GF-D8 (cell line): ENCODE results near the gene TCEAL3.
"Not testable (repeated sequence)": the region's sequence is repeated elsewhere in the genome, so short reads cannot be mapped to it uniquely, and the experiment has no call there.

Experiments used
- DNase-seq: peaks from one replicate; lab custom pipeline; 2025; lab: John Stamatoyannopoulos, UW

TCEAL3 gene

DNA sequence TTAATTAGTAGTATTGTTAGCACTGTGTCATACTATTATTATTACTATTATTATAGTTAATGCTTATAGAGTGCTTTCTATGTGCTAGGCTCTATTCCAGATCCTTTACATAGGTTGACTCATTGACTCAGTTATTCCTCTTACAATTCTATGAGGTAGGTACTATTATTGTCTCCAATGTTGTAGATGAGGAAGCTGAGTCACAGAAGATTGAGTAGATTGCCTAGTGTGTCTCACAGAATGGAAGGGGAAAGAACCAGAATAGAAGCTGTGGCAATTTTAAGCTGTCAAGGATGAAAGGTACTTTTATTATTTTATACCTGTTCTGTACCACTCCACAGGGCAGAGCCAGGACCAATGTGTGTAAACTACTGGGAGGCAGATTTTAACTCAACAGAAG is 19.1 kb downstream of the TCEAL3 start:
- no peak for DNase-seq

DNA sequence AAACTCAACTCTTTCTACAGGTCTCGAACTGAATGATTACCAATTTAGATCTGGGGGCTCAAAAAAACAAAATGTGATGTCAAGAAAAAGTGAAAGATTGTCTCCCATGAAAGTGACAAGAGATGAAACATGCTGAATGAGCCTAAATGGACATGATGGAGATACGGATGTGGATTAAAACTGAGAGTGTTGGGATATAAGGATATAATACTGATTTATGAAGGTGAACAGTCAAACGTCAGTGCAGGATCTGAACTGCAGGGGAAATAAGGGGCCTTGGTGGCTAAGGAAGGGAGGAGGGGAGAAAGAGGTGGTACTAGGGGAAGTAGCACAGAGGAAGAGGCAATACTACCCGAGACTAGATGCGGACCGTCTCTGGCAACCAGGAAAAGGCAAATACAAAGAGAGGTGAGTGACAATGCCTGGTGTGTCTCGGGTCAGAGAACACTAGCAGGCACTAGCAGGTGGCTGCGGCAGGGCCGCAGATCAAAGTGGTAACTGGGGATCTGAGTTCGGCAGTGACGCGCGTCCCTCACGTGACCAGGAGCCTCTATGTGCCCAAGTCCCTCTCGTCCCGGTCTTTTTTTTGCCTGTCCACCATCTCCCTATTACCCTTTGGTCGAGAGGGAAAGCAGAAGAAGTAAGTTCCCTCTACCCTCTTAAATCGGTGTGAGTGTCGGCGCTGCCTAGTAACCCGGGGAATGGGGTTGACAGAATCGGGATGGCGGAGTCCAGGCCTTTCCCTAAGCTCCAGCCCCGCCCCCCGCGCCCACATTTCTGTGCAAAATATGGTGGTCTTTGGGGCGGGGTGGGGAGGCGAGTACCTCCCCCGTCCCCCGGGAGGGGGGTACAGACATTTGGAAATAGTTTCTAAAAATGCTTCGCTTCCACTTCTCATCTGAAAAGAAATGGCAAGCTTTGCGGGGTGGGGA is 20.9 kb downstream of the TCEAL3 start, which contains the start of gene TCEAL1:
TCEAL1 (plus strand) TSS at position 590 of the 932 bp plus-strand sequence. CDS start 942 bp downstream, outside the sequence.
- DNase-seq = no peak

DNA sequence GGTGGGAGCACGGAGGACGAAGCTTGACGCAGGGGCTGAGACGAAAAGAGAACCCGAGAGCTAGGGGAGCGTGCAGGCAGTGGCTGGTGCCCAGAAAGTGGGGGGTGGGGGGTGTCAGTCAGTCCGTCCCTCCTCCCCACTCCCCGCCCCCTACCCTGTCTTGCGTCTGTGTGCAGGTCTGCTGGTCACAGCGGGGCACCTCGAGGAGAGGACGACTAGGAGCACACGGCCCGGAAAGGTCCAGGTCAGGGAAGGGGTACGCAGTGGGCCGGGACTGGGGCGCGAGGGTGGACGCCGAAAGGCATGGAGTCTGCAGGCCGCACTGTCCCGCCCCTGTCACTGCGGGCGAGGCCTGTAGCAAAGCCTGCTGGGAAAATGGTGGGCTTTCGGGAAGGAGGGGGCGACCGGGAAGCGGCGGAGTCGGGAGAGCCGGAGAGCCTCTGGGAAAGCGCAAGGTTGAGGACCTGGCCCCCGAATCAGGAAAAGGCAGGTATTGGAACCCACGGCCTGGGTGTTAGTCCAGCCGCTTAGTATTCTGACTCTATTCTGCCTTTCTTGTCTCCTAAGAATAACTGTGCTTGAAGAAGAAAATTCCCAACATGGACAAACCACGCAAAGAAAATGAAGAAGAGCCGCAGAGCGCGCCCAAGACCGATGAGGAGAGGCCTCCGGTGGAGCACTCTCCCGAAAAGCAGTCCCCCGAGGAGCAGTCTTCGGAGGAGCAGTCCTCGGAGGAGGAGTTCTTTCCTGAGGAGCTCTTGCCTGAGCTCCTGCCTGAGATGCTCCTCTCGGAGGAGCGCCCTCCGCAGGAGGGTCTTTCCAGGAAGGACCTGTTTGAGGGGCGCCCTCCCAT is 21.8 kb downstream of the TCEAL3 start:
- DNase-seq = peak; percentile 1

DNA sequence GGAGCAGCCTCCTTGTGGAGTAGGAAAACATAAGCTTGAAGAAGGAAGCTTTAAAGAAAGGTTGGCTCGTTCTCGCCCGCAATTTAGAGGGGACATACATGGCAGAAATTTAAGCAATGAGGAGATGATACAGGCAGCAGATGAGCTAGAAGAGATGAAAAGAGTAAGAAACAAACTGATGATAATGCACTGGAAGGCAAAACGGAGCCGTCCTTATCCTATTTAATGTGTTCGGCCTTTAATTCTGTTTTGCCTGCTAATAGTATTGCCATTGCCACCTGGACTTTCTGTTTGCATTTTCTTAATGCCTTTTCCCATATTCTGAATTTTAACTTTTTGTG is 22.4 kb downstream of the TCEAL3 start:
- DNase-seq = no peak

DNA sequence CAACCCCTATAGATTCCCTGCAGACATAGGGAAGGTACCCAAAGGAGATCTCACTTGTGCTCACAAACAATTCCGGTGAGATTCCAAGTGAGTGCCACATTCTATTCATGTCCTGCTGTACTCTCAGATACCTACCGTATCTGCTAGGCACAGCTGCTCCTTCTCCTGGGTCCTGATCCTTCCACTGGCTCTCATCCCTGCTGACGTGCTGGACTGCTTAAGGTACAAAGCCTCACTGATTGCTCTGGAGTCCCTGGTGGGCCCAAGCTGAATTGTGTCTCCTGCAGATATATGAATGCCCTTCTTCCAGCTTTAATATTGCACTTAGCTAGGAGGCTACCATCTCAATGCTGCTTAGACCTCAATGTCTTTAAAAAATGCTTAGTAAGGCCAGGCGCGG is 23.4 kb downstream of the TCEAL3 start:
- no peak for DNase-seq

DNA sequence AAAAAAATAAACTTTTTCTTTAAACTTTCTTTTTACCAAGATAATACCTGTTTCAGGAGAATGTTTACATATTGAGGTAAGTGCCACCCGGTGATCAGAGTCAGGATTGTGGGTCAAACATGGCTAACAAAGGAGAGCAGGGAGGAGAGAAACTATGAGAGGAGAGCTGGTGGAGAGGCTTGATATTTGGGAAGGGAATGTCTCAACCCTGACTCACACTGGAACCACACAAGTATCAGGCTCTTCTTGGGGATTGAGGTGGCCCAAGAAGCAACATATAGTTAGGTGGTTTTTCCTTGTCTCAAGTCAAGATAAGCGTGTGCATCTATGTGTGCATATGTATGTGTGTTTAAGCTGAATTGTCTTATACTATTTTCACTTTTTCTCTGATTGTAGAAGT is 27.7 kb downstream of the TCEAL3 start:
- DNase-seq = no peak

DNA sequence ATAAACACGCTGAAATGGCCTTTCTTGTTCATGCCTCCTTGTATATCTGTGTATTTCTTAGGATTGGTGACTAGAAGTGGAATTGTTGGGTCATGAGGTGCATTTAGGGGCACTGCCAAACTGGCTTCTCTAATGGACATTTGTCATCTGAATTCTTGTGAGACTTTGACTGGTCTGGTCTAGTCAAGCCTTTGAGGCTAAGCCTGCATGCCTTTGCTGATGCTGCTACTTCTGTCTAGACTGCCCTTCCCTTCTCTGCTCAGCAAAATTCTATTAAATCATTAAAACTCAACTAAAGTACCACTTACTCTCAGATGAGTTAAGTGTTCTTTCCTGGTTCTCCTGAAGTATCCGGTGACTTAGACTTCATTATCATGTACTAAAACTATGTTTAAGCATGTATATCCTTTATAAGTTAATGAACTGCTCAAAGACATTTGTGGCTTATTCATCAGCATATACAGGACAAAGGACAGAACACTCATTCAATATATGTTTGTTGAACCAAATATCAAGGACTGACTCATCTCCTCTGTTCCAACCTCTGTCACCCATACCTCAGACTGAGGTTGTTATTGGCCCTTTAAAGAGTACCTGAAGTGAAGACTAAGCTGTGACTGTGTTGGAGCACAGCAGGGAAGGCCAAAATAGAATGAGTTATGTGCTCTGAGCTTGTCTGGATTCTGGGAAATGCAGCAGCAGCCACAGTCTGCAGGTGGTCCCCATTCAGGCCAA is 30.0 kb downstream of the TCEAL3 start:
- no peak for DNase-seq

DNA sequence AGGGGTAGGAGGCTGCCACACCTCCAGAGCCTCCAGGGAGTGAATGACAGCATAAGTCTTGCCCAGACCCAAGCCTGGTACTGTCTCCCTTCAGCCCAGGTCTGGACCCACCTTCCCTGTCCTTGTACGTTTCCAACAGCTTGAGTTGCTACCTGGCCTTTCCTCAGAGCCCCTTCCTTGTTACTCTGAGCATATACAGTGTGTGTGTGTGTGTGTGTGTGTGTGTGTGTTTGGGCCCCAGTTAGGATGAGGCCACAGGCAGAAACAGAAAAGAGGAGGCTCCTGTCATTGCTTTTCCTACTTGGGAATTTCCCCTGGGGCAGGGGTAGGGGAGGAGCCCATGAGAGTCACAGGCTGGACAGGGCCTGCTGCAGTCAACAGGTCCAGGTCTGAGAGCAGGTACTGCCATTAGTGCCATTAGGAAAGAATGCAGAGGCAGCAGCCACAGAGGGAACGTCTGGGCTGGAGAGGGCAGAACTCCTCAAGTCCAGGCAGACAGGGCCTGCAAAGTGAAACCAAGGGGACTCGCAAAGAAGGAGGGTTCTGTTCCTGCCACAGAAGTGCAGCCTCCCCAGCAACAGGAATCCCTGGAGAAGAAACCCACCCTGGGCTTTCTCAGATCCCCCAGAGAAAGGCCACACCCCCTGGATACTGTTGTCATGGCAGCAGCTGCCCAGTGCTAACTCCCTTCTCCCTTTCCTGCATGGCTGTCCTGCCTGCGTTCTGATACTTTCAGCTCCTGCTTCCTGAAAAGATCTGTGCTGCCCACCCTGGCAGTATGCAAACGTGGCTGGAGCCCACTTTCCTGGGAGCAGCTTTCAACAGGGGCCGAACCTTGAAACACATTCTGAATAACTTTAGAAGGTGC is 30.9 kb downstream of the TCEAL3 start:
- DNase-seq = not testable (repeated sequence)

DNA sequence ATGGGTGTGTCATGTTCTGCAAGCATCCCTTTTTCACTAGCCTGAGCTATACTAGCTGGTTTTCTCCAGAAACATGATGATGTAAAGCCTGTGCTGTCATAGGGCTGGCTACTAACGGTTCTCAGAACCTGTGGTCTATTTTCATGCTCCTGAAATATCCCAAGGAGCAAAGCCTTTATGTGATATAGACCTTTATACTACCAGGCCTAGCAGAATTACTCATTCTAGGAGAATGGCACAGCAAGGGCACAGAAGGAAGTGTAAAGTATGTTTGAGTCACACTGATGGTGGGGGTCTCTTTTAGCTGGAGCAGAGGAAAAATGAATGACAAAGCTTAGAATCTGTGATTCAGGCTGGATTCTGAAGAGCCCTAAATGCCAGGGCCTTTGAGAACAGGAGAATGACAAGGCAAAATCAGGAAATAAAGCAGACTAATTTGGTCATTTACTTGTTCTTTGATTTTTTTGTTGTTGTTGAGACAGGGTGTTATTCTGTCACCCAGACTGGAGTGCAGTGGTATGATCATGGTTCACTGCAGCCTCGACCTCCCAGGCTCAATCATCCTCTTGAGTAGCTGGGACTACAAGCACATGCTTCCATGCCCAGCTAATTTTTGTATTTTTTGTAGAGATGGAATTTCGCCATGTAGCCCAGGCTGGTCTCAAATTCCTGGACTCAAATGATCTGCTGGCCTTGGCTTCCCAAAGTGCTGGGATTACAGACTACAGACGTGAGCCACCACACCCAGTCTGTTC is 32.8 kb downstream of the TCEAL3 start:
- no peak for DNase-seq

DNA sequence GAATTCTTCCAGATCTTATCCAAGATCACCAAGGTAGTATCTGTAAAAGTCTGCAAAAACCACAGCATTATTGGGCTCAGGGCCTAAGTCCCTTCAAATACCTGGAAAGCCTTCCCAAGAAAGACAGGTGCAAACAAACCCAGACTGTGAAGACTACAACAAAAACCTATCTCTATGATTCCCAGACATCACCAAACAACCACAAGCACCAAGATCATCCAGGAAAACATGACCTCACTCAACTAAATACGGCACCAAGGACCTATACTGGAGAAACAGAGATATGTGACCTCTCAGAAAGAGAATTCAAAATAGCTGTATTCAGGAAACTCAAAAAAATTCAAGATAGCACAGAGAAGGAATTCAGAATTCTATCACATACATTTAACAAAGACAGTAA is 36.4 kb downstream of the TCEAL3 start:
- DNase-seq = no peak

DNA sequence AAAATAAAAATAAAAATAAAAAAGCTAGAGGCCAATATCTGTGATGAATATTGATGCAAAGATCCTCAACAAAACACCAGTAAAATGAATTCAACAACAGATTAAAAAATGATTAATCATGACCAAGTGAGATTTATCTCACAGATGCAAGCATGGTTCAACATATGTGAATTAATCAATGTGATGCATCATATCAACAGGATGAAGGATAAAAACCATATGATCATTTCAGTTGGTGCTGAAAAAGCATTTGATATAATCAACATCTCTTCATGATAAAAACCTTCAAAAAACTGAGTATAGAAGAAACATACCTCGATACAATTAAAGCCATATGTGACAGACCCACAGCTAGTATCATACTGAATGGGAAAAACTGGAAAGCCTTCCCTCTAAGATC is 39.9 kb downstream of the TCEAL3 start:
- no peak for DNase-seq

DNA sequence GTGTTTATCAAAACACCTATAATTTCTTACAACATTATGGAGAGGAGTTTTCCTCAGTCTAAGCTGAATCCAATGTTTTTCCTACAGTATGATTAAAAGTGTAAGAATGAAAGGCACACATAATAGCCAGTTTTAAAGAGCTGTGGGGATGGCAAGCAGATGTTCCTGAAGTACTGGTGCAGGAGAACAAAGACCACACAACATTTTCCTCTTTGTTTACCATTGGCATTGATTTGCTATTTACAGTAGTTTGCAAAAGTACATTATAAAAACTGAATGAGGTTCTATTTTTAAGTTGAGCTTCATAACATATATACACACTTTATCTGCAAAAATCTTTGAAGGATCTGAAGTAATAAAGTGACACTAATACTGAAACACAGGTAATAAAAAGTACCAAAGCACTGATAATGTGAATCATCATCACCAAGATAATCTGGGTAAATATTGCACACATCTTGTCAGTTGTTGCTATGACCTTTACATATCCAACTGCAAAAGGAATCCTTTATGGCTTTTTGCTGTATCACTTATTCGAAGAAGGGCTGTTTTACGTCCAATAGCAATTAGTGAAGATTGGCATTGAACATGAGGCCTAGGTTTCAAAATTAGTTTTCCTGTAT is 43.5 kb downstream of the TCEAL3 start:
- no peak for DNase-seq

DNA sequence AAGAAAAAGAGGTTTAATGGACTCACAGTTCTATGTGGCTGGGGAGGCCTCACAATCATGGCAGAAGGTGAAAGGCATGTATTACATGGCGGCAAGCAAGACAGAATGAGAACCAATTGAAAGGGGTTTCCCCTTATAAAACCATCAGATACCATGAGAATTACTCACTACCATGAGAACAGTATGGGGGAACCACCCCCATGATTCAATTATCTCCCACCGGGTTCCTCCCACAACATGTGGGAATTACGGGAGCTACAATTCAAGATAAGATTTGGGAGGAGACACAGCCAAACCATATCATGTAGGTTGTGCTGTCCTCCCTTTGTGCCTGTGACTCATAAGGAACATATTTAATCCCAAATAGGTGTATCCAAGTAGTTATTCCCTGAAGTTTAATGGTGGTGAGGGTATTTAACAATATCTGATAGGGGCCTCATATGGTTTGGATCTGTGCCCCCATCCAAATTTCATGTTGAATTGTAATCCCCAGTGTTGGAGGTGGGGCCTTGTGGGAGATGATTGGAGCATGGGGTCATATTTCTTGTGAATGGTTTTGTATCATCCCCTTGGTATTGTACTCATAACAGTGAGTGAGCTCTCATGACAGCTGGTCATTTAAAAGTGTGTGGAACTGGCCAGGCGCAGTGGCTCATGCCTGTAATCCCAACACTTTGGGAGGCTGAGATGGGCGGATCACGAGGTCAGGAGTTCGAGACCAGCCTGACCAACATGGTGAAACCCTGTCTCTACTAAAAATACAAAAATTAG is 47.7 kb downstream of the TCEAL3 start:
- not testable (repeated sequence) for DNase-seq

DNA sequence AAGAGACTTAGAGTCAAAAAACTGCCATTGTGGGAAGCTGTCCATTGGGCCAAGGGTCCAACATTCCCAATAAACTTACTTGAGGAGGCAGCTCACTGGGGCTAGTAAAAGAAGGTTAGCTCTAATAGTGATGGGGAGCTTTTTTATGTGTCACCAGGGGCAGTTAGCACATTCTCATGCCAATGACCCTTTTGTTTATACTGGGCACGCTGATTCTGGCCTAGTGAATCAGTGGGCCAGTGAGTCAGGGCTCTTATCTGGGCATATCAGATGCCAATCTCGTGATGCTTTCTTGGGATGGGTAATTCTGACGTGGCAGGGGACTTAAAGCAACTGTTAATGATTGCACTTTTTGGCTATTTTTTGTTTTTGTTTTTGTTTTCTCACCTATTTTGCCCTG is 48.9 kb downstream of the TCEAL3 start:
- DNase-seq = no peak

DNA sequence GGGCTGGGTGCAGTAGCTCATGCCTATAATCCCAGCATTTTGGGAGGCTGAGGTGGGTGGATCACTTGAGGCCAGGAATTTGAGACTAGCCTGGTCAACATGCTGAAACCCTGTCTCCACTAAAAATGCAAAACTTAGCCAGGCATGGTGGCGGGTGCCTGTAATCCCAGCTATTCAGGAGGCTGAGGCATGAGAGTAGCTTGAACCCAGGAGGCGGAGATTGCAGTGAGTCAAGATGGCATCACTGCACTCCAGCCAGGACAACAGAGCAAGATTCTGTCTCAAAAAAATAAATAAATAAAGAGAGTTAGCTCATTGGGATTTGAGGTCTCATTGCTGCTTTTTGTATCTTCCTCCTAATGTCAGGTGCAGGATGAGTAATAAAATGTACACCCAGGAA is 49.3 kb downstream of the TCEAL3 start:
- not testable (repeated sequence) for DNase-seq

DNA sequence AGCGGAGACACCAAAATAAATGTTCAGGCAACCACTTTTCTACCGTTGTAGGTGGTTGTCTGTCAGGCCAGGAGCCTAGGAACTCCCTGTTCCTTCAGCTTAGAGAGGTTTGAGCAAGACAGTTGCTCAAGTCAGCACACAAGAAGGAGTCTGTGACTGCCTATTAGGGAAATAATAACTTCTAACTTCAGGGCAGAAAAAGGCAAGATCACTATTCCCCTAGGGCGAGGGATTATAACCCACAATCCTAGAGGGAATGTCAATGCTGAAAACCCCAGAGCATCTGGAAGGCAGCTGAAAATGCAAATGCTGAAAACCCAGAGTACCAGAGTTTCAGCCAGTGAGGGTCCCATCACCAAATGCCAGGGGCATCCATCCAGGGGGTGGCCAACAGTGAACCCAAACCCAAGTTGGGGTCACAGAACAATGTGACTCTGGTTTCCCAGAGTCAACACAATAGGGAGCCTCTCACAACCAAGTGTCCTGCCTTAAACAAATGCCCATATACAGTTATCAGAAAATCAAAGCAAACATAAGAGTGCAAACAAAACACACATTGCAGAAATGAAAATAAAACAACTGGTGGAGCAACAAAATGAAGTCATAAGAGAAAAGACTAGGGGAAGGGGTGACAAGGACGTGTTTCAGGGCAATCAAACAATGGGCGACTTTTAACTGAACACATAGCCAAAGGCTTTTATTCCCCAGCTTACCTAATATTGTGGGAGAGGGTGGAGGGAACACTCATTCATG is 51.1 kb downstream of the TCEAL3 start:
- DNase-seq = no peak

DNA sequence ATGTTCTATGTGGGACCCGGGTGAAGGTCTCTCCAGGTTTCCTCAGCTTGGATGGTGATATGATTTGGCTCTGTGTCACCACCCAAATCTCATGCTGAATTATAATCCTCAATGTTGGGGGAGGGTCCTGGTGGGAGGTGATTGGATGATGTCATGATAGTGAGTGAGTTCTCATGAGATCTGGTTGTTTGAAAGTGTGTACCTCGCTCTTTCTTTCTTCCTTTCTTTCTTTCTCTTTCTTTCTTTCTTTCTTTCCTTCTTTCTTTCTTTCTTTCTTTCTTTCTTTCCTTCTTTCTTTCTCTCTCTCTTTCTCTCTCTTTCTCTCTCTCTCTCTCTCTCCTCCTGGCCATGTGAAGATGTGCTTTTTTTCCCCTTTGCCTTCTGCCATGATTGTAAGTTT is 51.7 kb downstream of the TCEAL3 start:
- DNase-seq = not testable (repeated sequence)
